ENCODE measurements around the gene HABP4. TPM values are rescaled to one million over a fixed set of nuclear protein-coding genes. Genes with fewer than 3 reads are reported as not detected.

HABP4 gene
- total RNA-seq, 2 donors from 2014 or later: 13.5 to 24.3 TPM

DNA sequence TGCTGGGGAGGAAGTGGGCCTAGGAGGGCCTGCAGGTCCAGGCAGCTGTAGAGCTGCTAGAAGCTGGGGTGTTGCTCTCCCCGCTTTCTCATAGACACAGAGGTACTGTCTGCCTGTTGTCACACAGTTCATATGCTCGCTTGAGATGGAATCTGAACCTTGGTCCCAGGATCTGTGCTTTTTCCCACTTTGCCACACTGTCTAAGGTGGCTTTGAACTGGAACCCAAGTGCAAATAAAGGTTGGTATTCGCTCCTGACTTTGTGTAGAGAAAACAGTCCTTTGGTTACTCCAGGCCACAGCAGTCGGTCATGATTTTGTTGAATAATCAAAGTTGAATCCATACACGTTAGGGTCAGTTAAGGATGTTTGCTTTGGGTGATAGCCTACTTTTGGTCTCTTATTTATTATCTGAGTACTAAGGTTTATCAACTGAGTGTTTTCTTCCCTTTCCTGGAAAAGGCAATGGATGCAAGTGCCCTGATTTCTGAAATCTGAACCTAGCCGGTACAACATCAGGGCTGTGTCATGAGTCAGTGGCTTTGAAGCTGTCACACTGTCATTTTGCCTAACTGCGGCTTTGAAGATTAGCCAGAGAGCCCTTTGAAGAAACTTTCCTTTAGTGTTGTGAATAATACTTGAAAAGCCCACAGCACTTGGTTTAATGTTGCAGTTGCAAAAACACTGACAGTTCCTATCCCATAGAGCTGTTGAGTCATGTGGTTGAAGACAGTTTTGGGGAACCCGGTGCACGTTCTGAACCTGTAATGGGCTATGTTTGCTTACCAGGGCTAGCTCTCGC is 41.3 kb downstream of the HABP4 start:
- no peak for DNase-seq (ENCODE audit: low spot score)
- Histone ChIP-seq H3K9me3 (no peaks in the 10 kb centered on the region), H3K4me1 (replicated peaks) (no peaks in the 10 kb centered on the region), H3K27ac (peak overlapping the region in 1 of 2 donors; percentile 17), H3K4me3 (no peak overlapping the region), H3K36me3 (peaks cover 0 to 3% of the 10 kb centered on the region in 2 donors), H3K27me3 (replicated peaks; ENCODE audit: insufficient read depth) (no peaks in the 10 kb centered on the region)
- intact Hi-C loops (cut with DNase I): no loop called here
- 53% methylated on average over 10 of the region's 10 CpGs for WGBS
- TF ChIP-seq CTCF (IDR thresholded peaks at IDR 0.05) (no peak), POLR2AphosphoS5 (IDR thresholded peaks at IDR 0.05) (no peak), POLR2A (IDR thresholded peaks at IDR 0.05) (no peak)

- Histone ChIP-seq H3K27ac (peak overlapping the region in 1 of 2 donors; percentile 17), H3K36me3 (peaks cover 0 to 3% of the 10 kb centered on the region in 2 donors), H3K4me1 (replicated peaks) (no peaks in the 10 kb centered on the region), H3K4me3 (no peak overlapping the region), H3K27me3 (replicated peaks; ENCODE audit: insufficient read depth) (no peaks in the 10 kb centered on the region), H3K9me3 (no peaks in the 10 kb centered on the region)
- intact Hi-C loops (cut with DNase I): no loop called here
- WGBS: 78% methylated on average over 17 of the region's 17 CpGs
- DNase-seq (ENCODE audit: low spot score): no peak
- TF ChIP-seq POLR2AphosphoS5 (IDR thresholded peaks at IDR 0.05) (no peak), POLR2A (IDR thresholded peaks at IDR 0.05) (no peak), CTCF (IDR thresholded peaks at IDR 0.05) (no peak)
Measured at GRCh38 chr9:96491880-96492525, 42.0 kb downstream of the HABP4 start.

DNA sequence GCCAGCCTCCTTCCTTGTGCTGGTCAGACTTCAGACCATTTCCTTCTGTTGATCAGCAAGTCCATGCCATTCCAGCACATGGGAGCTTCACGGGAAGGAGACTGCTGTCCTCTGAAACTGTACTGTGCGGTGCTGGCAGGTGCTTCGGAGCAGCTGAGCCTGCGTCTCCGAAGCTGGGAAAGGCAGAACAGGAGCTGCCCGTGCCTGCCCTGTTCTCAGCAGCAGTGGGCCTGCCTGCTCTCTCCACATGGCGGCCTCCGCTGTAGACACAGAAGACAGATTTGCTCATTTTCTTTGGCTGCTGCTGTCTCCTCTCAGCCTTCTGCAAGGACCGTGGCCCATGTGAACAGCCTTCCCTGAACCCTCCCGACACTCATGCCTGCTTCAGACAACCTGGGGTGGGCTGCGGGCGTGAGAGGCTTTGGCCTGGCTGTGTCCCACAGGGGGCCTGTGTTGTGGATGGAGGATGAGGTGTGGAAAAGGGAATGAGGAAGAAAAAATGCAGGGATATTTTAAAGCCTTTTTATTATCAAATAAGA is 43.1 kb downstream of the HABP4 start:
- intact Hi-C loops (cut with DNase I): no loop called here
- no peaks in the 10 kb centered on the region for H3K27me3 ChIP-seq (replicated peaks; ENCODE audit: insufficient read depth)
- WGBS: 79% methylated on average over 12 of the region's 12 CpGs
- H3K4me1 ChIP-seq (replicated peaks): no peaks in the 10 kb centered on the region
- H3K27ac ChIP-seq: no peak overlapping the region
- no peaks in the 10 kb centered on the region for H3K9me3 ChIP-seq
- TF ChIP-seq POLR2A (IDR thresholded peaks at IDR 0.05) (no peak), CTCF (IDR thresholded peaks at IDR 0.05) (no peak), POLR2AphosphoS5 (IDR thresholded peaks at IDR 0.05) (no peak)
- peaks cover 0 to 3% of the 10 kb centered on the region in 2 donors for H3K36me3 ChIP-seq
- DNase-seq (ENCODE audit: low spot score): no peak
- H3K4me3 ChIP-seq: no peak overlapping the region

- no peak for DNase-seq (ENCODE audit: low spot score)
- Histone ChIP-seq H3K36me3 (peaks cover 0 to 3% of the 10 kb centered on the region in 2 donors), H3K4me3 (no peak overlapping the region), H3K27ac (no peak overlapping the region), H3K4me1 (replicated peaks) (no peaks in the 10 kb centered on the region), H3K27me3 (replicated peaks; ENCODE audit: insufficient read depth) (no peaks in the 10 kb centered on the region), H3K9me3 (no peaks in the 10 kb centered on the region)
- intact Hi-C loops (cut with DNase I): no loop called here
- no peak for TF ChIP-seq POLR2AphosphoS5 (IDR thresholded peaks at IDR 0.05)
- no peak for TF ChIP-seq POLR2A (IDR thresholded peaks at IDR 0.05)
- no peak for TF ChIP-seq CTCF (IDR thresholded peaks at IDR 0.05)
- WGBS: 82% methylated on average over 13 of the region's 13 CpGs
Measured at GRCh38 chr9:96493757-96494156, 43.8 kb downstream of the HABP4 start.
